ENCODE measurements around the gene SGCD. TPM values are rescaled to one million over a fixed set of nuclear protein-coding genes. Genes with fewer than 3 reads are reported as not detected.

Gene SGCD
- total and polyA plus RNA-seq, 9 of the 15 experiments (the other 6 are each of a cell fraction or from before 2014, with no cell fraction given) = not detected

GRCh38 chr5:156469636-156470035 lies 142.7 kb downstream of the SGCD start:
- Histone ChIP-seq H3K9me3 (replicated peaks; ENCODE audit: control insufficient read depth, insufficient read depth, low read depth, low read length) (no peaks in the 10 kb centered on the region), H2AFZ (ENCODE audit: low read depth, low read length) (no peak overlapping the region), H3K9ac (ENCODE audit: insufficient read depth in 1 of 2, low read depth in 2 of 2, low read length in 2 of 2) (no peak overlapping the region), H3K79me2 (ENCODE audit: control insufficient read depth, insufficient read depth, low read length) (no peaks in the 10 kb centered on the region), H3K4me2 (ENCODE audit: insufficient read depth, low read length) (no peak overlapping the region), H3K4me3 (no peak overlapping the region), H3K9me1 (ENCODE audit: control insufficient read depth, insufficient read depth, low read length) (no peaks in the 10 kb centered on the region), H3K27ac (ENCODE audit: extremely low read depth, low read depth, low read length) (no peak overlapping the region), H3K36me3 (ENCODE audit: control insufficient read depth, insufficient read depth, low read length) (no peaks in the 10 kb centered on the region), H4K20me1 (replicated peaks; ENCODE audit: control insufficient read depth, insufficient read depth, low read length) (no peaks in the 10 kb centered on the region), H3K27me3 (ENCODE audit: control insufficient read depth in 2 of 2, insufficient read depth in 2 of 2, low read length in 2 of 2) (no peaks in the 10 kb centered on the region), H3K4me1 (replicated peaks in 1 of 2; ENCODE audit: control insufficient read depth in 2 of 2, insufficient read depth in 2 of 2, low read length in 2 of 2) (no peaks in the 10 kb centered on the region)
- in situ Hi-C loops (cut with MboI) (no loop called here), intact Hi-C loops (cut with micrococcal nuclease) (no loop called here)
- WGBS (ENCODE audit: insufficient coverage, low coverage, missing lambda C conversion rate) = 0% methylated on average over 3 of the region's 3 CpGs
- ChIA-PET POLR2A (no interaction called here), CTCF (ENCODE audit: low intra/inter-chr PET ratio) (no interaction called here)
- ATAC-seq (no peak), DNase-seq (ENCODE audit: extremely low read depth in 1 of 4, low spot score in 3 of 4) (no peak), FAIRE-seq (no peak)
- TF ChIP-seq TFE3 (CRISPR knock-in tag; IDR thresholded peaks at IDR 0.05) = no peak
- TF ChIP-seq NCOA6 (IDR thresholded peaks at IDR 0.05) = no peak
- TF ChIP-seq ZNF324 (CRISPR knock-in tag; IDR thresholded peaks at IDR 0.05) = no peak
- TF ChIP-seq ZNF184 (CRISPR knock-in tag; IDR thresholded peaks at IDR 0.05) = no peak
- no peak for TF ChIP-seq POLR3G (IDR thresholded peaks at IDR 0.05; ENCODE audit: extremely low read depth, insufficient read length, insufficient replicate concordance)
- no peak for TF ChIP-seq ZNF347 (CRISPR knock-in tag; IDR thresholded peaks at IDR 0.05; ENCODE audit: low read depth)
- no peak for TF ChIP-seq ZNF76 (CRISPR knock-in tag; IDR thresholded peaks at IDR 0.05; ENCODE audit: borderline replicate concordance)
- TF ChIP-seq CREB3 (tag; conservative IDR thresholded peaks at IDR 0.05; ENCODE audit: low read depth) = no peak
- TF ChIP-seq ZNF280A (IDR thresholded peaks at IDR 0.05; ENCODE audit: low read depth, partially characterized antibody) = no peak
- TF ChIP-seq ETS1 (conservative IDR thresholded peaks at IDR 0.05; ENCODE audit: control insufficient read depth, low read depth, low read length) = no peak
- TF ChIP-seq NFRKB (IDR thresholded peaks at IDR 0.05; ENCODE audit: low read depth) = no peak
- no peak for TF ChIP-seq KLF6 (CRISPR knock-in tag; IDR thresholded peaks at IDR 0.05; ENCODE audit: borderline replicate concordance)
- TF ChIP-seq ZNF717 (CRISPR knock-in tag; IDR thresholded peaks at IDR 0.05) = no peak
- no peak for TF ChIP-seq ZNF239 (CRISPR knock-in tag; IDR thresholded peaks at IDR 0.05)
- no peak for TF ChIP-seq EZH2 (IDR thresholded peaks at IDR 0.05; ENCODE audit: borderline replicate concordance, low read depth, low read length)
- no TSS peak for BruUV-seq (replicated peaks)
